ENCODE data around the gene ZMYM4.

DNA sequence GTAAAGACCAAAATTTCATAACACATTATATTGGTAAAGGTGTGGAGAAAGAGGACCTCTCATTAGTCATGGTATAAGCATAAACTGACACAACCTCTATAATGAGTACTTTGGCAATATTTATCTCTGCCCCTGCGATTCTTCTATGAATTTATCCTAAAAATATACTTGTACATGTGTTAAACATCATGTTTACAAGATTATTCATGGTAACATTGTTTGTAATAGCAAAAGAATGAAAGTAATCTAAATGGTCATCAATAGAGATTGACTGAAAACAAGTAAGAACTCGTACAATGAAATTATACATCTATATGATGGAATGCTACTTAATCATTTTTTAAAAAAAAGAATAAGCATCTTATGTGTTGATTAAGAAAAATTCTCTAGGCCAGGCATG, 192.3 kb downstream of the ZMYM4 start:
- TF ChIP-seq, protein P1, sequence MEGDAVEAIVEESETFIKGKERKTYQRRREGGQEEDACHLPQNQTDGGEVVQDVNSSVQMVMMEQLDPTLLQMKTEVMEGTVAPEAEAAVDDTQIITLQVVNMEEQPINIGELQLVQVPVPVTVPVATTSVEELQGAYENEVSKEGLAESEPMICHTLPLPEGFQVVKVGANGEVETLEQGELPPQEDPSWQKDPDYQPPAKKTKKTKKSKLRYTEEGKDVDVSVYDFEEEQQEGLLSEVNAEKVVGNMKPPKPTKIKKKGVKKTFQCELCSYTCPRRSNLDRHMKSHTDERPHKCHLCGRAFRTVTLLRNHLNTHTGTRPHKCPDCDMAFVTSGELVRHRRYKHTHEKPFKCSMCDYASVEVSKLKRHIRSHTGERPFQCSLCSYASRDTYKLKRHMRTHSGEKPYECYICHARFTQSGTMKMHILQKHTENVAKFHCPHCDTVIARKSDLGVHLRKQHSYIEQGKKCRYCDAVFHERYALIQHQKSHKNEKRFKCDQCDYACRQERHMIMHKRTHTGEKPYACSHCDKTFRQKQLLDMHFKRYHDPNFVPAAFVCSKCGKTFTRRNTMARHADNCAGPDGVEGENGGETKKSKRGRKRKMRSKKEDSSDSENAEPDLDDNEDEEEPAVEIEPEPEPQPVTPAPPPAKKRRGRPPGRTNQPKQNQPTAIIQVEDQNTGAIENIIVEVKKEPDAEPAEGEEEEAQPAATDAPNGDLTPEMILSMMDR (IDR thresholded peaks at IDR 0.05) = no peak
- TF ChIP-seq POLR2A (IDR thresholded peaks at IDR 0.05) (no peak), POLR2AphosphoS5 (IDR thresholded peaks at IDR 0.05) (no peak), EP300 (IDR thresholded peaks at IDR 0.05) (no peak)

Measured in stomach (tissue), 4 donors.